BLaER1 (cell line): ENCODE data around the gene FTSJ1.

Source experiments
- H3K27ac ChIP-seq: shearing (Covaris generic); formaldehyde crosslinking; 2 replicates; pipeline ENCODE4 v1.8.1; 2022
- H3K27me3 ChIP-seq: shearing (Covaris generic); formaldehyde crosslinking; 2 replicates; pipeline ENCODE4 v1.8.1; 2022
- H3K36me3 ChIP-seq: shearing (Covaris generic); formaldehyde crosslinking; 2 replicates; pipeline ENCODE4 v1.8.1; 2022
- H3K4me1 ChIP-seq: shearing (Covaris generic); formaldehyde crosslinking; 2 replicates; pipeline ENCODE4 v1.8.1; 2022
- H3K4me2 ChIP-seq: shearing (Covaris generic); formaldehyde crosslinking; 2 replicates; pipeline ENCODE4 v1.8.1; 2022
- H3K4me3 ChIP-seq: shearing (Covaris generic); formaldehyde crosslinking; 2 replicates; pipeline ENCODE4 v1.8.1; 2022
- H3K9ac ChIP-seq: shearing (Covaris generic); formaldehyde crosslinking; 2 replicates; pipeline ENCODE4 v1.8.1; 2022
- H3K9me3 ChIP-seq: shearing (Covaris generic); formaldehyde crosslinking; 2 replicates; pipeline ENCODE4 v1.8.1; 2022
- H4K20me1 ChIP-seq: shearing (Covaris generic); formaldehyde crosslinking; 2 replicates; pipeline ENCODE4 v1.8.1; 2022
- Cebpa-rat ChIP-seq: shearing (Covaris generic); IDR thresholded peaks from 2 replicates; pipeline ENCODE4 v1.8.1; 2022

The FTSJ1 gene

GRCh38 chrX:48468693-48469691 is 7.0 kb upstream of the FTSJ1 start:
- H3K4me3 ChIP-seq: peak overlapping the region; percentile 72
- peaks cover 47% of the 10 kb centered on the region for H3K27me3 ChIP-seq
- peak overlapping the region; percentile 79 for H3K4me2 ChIP-seq
- no peak for TF ChIP-seq Cebpa-rat
- no peaks in the 10 kb centered on the region for H3K9me3 ChIP-seq
- H4K20me1 ChIP-seq: no peaks in the 10 kb centered on the region
- H3K9ac ChIP-seq: peak overlapping the region; percentile 83
- H3K27ac ChIP-seq: peak overlapping the region; percentile 88
- peaks cover 38% of the 10 kb centered on the region for H3K4me1 ChIP-seq
- peaks cover 8% of the 10 kb centered on the region; the same call in 1 of the 2 replicates for H3K36me3 ChIP-seq

- Histone ChIP-seq H3K27me3 (peaks cover 47% of the 10 kb centered on the region), H3K36me3 (0 out of 2 replicates have a peak, but pooled peaks cover 3% of the 10 kb centered on the region), H3K4me2 (peak within 1 kb of the TSS; percentile 79), H3K4me1 (peaks cover 50% of the 10 kb centered on the region), H4K20me1 (no peaks in the 10 kb centered on the region), H3K9ac (peak within 1 kb of the TSS; percentile 83), H3K4me3 (peak within 1 kb of the TSS; percentile 72), H3K27ac (peak within 1 kb of the TSS; percentile 88), H3K9me3 (no peaks in the 10 kb centered on the region)
- no peak for TF ChIP-seq Cebpa-rat
Measured at GRCh38 chrX:48470110-48470832, 5.7 kb upstream of the FTSJ1 start, which contains the start of gene SLC38A5. SLC38A5 (minus strand) TSS chrX:48470260; CDS start chrX:48467924, 2,336 bp downstream.

GRCh38 chrX:48470833-48471118 is 5.2 kb upstream of the FTSJ1 start:
- Histone ChIP-seq H3K9ac (no peak overlapping the region), H3K4me2 (no peak overlapping the region), H4K20me1 (no peaks in the 10 kb centered on the region), H3K4me3 (no peak overlapping the region), H3K4me1 (peaks cover 45% of the 10 kb centered on the region), H3K27me3 (peaks cover 44% of the 10 kb centered on the region), H3K36me3 (no peaks in the 10 kb centered on the region), H3K27ac (no peak overlapping the region), H3K9me3 (no peaks in the 10 kb centered on the region)
- TF ChIP-seq Cebpa-rat: no peak

- Histone ChIP-seq H3K4me1 (peaks cover 38% of the 10 kb centered on the region), H3K4me3 (no peak overlapping the region), H3K27ac (no peak overlapping the region), H3K9ac (no peak overlapping the region), H4K20me1 (no peaks in the 10 kb centered on the region), H3K36me3 (no peaks in the 10 kb centered on the region), H3K9me3 (no peaks in the 10 kb centered on the region), H3K27me3 (peaks cover 44% of the 10 kb centered on the region), H3K4me2 (no peak overlapping the region)
- no peak for TF ChIP-seq Cebpa-rat
Measured at GRCh38 chrX:48471504-48471903, 4.5 kb upstream of the FTSJ1 start.

GRCh38 chrX:48472225-48472624 is 3.8 kb upstream of the FTSJ1 start:
- 0 out of 2 replicates have a peak, but pooled peaks cover 6% of the 10 kb centered on the region for H4K20me1 ChIP-seq
- H3K4me1 ChIP-seq: peaks cover 37% of the 10 kb centered on the region
- H3K9ac ChIP-seq: no peak overlapping the region
- H3K27ac ChIP-seq: no peak overlapping the region
- H3K27me3 ChIP-seq: peaks cover 44% of the 10 kb centered on the region
- TF ChIP-seq Cebpa-rat: no peak
- no peaks in the 10 kb centered on the region for H3K9me3 ChIP-seq
- no peak overlapping the region for H3K4me3 ChIP-seq
- no peak overlapping the region for H3K4me2 ChIP-seq
- no peaks in the 10 kb centered on the region for H3K36me3 ChIP-seq

GRCh38 chrX:48472851-48473703 is 2.9 kb upstream of the FTSJ1 start:
- no peak overlapping the region for H3K4me3 ChIP-seq
- H3K4me2 ChIP-seq: peak overlapping the region; percentile 12; the same call in 1 of the 2 replicates
- no peak for TF ChIP-seq Cebpa-rat
- peaks cover 12% of the 10 kb centered on the region for H4K20me1 ChIP-seq
- peak overlapping the region; percentile 30 for H3K27ac ChIP-seq
- peak overlapping the region; percentile 29; the same call in 1 of the 2 replicates for H3K9ac ChIP-seq
- H3K9me3 ChIP-seq: no peaks in the 10 kb centered on the region
- peaks cover 4% of the 10 kb centered on the region for H3K36me3 ChIP-seq
- peaks cover 34% of the 10 kb centered on the region for H3K4me1 ChIP-seq
- H3K27me3 ChIP-seq: peaks cover 37% of the 10 kb centered on the region

- peaks cover 34% of the 10 kb centered on the region for H3K4me1 ChIP-seq
- TF ChIP-seq Cebpa-rat: no peak
- peak overlapping the region; percentile 30 for H3K27ac ChIP-seq
- peak overlapping the region; percentile 12; the same call in 1 of the 2 replicates for H3K4me2 ChIP-seq
- H3K36me3 ChIP-seq: peaks cover 9% of the 10 kb centered on the region
- peak overlapping the region; percentile 29; the same call in 1 of the 2 replicates for H3K9ac ChIP-seq
- H3K4me3 ChIP-seq: no peak overlapping the region
- peaks cover 32% of the 10 kb centered on the region for H3K27me3 ChIP-seq
- H4K20me1 ChIP-seq: peaks cover 17% of the 10 kb centered on the region
- no peaks in the 10 kb centered on the region for H3K9me3 ChIP-seq
Measured at GRCh38 chrX:48473704-48473990, 2.4 kb upstream of the FTSJ1 start.

- Histone ChIP-seq H3K27ac (no peak overlapping the region), H3K27me3 (peaks cover 33% of the 10 kb centered on the region), H3K36me3 (peaks cover 14% of the 10 kb centered on the region), H3K9ac (peak overlapping the region; percentile 29; the same call in 1 of the 2 replicates), H4K20me1 (peaks cover 22% of the 10 kb centered on the region), H3K4me3 (no peak overlapping the region), H3K9me3 (no peaks in the 10 kb centered on the region), H3K4me2 (peak overlapping the region; percentile 75), H3K4me1 (peaks cover 34% of the 10 kb centered on the region)
- TF ChIP-seq Cebpa-rat: no peak
Measured at GRCh38 chrX:48474127-48474526, 1.9 kb upstream of the FTSJ1 start.

- no peaks in the 10 kb centered on the region for H3K9me3 ChIP-seq
- peak overlapping the region; percentile 75 for H3K4me2 ChIP-seq
- H3K9ac ChIP-seq: no peak overlapping the region
Measured at GRCh38 chrX:48474581-48474980, 1.4 kb upstream of the FTSJ1 start.

More at GRCh38 chrX:48474581-48474980, 1.4 kb upstream of the FTSJ1 start:
- Histone ChIP-seq H4K20me1 (peaks cover 27% of the 10 kb centered on the region), H3K27ac (0 out of 2 replicates have a peak overlapping the region, but pooled peaks have one; percentile 7), H3K4me1 (peaks cover 32% of the 10 kb centered on the region), H3K4me3 (no peak overlapping the region), H3K36me3 (peaks cover 19% of the 10 kb centered on the region), H3K27me3 (peaks cover 33% of the 10 kb centered on the region)
- no peak for TF ChIP-seq Cebpa-rat
